GM21576 (cell line): ENCODE measurements around the gene CCNDBP1.
"Not testable (repeated sequence)": the region's sequence is repeated elsewhere in the genome, so short reads cannot be mapped to it uniquely, and the experiment has no call there.

Experiments used
- ATAC-seq: cut with Tn5 transposase; IDR thresholded peaks from one replicate; pipeline ENCODE4 v1.9.1; 2021; ENCODE audit warnings: mild to moderate bottlenecking, moderate library complexity; ENCODE audit not compliant: unreplicated experiment

CCNDBP1 gene

DNA sequence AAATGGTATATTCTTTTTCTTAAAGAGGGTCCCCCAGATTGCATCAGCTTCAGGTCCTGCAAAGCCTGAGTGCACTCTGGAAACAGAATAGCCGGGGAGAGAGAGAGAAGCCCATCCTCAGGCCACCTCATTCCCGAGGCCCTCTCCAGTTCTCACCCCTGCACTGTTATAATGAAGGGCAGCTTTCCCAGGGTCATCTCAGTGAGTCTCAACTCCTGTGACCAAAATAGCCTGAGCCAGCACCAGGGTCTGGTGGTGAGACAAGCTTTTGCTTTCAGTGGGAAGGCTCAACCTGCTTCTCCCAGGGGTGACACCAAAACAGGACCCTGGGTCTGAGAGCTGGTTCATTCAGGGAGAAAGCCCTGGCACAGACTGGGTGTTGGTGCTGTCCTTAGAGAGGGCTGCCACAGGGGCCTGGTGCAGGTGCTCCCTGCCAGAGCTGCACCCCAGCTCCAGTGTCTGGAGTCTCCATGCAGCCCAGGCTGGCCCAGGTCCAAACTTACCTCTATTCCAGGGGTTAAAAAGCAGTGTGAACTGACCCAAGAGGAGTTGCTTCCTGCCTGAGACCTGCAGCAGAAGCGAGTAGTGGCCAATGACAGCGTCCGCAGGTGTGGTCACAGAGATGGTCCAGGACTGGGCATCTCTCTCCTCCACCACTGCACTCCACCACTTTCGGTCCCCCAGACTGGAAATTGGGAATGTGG, 29.5 kb downstream of the CCNDBP1 start:
- no peak for ATAC-seq

DNA sequence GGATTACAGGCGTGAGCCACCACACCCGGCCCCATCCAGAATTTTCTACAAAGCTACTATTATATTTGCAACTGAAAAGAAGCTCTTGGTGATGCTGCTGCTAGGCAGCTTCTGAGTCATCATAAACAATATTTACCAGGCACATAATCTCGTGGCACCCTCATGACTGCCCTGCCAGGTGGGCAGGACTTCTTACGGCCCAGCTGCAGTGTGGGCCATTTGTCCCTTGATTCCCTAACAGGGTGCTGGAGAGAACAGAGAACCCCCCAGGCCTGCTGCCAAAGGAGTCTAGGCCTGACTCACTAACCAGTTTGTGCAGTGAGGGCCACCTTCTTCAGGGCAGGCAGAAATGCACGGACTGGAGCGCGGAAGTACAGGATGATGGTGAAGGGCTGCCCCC, 30.8 kb downstream of the CCNDBP1 start:
- no peak for ATAC-seq

DNA sequence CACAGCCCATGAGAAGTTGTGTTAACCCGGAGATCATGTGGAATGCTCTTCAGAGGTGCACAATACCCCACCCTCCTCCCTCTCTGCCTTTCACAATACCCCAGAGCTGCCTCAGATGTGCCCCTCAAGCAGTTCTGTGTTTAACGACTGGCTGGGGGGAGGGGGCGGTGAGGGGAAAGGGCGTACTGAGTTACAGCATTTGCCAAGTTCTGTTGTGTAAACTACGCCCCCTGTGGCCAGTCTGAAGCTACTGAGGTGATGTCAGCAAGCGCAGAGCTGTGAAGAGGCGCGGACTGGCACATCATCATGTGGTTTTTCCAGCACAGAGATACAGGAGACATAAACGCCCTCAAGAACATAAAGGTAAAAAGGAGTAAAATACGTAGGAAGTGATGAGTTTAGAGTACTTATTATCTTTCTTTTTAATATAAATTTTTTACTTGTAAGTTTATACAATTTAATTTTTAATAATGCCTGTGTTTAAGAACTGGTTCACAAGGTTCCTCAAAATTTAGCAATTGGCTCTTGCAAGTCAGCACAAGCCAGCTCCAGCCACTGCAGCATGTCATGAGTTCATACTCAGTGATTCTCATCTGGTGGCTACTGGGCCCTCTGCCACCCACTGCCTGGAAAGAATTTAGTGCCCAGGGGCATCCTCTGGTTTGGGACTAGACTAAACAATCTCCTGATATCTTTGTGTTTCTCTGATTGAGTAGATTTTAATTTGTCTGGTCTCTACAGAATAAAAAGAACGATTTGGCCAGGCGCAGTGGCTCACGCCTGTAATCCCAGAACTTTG, 33.9 kb downstream of the CCNDBP1 start:
- ATAC-seq: no peak

- ATAC-seq: no peak
Measured at GRCh38 chr15:43219929-43220928, 35.0 kb downstream of the CCNDBP1 start.

GRCh38 chr15:43220991-43221403, 35.8 kb downstream of the CCNDBP1 start, which contains the start of gene EPB42:
TSS of gene EPB42 (minus strand) at chr15:43221018. CDS start at chr15:43220825, 193 bp downstream.
- ATAC-seq: no peak

DNA sequence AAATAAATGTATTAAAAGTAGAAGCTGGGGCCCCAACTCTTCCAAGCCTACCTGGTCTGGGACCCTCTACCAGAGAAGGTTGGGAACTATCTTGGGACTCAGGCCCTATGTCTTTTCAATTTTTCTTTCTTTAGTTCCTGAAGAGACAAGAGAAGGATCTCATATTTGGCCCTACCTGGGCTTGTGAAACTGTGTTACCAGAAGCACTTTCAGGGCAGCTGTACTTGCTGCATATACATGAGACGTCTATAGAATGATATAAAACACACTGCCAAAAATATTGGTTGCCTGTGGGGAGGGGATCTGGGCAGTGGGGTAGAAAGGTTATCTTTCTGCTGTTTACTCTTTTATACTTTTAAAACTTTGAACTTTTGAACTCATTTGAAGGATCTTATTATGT, 36.2 kb downstream of the CCNDBP1 start:
- ATAC-seq: no peak

DNA sequence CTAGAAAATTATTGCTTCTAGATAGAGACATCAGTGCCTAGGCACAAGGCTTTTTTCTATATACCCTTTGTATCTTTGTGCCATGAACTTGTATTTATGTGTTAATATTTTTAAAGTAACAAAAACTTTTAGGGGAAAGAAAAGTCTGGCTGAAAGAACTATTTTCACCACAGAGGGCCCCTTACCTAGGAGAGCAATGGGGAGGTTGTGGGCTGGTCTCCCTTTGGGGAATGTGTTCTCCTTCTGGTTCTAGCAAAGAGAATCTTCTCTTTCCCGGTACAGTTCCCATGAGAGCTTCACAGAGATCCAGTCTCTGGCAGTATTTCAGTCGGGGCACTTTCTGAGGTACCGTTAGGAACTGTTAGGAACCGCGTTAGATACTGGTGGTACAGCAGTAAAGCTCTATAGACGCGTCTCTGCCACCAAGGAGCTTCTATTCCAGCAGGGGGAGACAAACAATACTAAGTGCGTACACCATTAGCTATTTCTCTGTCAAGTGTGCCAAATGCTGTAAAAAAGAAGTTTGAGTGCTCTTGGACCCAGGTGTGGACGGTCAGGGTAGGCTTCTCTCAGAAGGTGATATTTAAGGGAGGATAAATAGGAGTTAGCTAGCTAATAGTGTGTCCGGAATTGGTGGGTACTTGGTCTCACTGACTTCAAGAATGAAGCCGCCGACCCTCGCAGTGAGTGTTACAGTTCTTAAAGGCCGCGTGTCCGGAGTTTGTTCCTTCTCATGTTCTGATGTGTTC, 40.2 kb downstream of the CCNDBP1 start:
- no peak for ATAC-seq

DNA sequence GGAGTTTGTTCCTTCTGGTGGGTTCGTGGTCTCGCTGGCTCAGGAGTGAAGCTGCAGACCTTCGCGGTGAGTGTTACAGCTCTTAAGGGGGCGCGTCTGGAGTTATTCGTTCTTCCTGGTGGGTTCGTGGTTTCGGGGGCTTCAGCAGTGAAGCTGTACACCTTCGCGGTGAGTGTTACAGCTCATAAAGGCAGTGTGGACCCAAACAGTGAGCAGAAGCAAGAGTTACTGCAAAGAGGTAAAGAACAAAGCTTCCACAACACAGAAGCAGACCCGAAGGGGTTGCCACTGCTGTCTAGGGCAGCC, 40.7 kb downstream of the CCNDBP1 start:
- ATAC-seq: not testable (repeated sequence)

GRCh38 chr15:43226436-43227305, 41.5 kb downstream of the CCNDBP1 start:
- ATAC-seq: no peak

- ATAC-seq: no peak
Measured at GRCh38 chr15:43229977-43230376, 44.8 kb downstream of the CCNDBP1 start.

DNA sequence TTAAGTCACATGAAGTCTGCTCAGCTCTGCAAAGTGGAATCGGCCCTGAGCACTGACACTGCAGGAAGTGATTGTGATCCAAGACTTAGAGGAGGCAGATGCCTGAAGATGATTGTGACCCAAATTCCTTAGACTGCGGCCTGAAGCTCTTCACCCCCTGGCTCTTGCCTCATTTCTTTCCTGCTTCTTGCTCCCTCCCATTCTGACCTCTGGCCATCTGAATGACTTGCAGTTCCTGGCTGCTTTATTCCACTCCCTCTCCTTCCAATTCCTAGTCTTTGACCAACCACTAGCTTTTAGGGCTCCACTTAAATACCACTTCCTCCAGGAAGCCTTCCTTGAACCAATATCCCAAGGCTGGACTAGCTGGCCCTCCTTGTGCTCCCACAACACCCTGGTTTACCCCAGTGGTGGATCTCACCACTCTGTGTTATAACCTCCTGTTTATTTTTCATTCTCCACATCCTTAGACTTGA, 45.5 kb downstream of the CCNDBP1 start:
- ATAC-seq: no peak

- ATAC-seq: no peak
Measured at GRCh38 chr15:43232289-43232874, 47.2 kb downstream of the CCNDBP1 start.

GRCh38 chr15:43235536-43235935, 50.3 kb downstream of the CCNDBP1 start:
- no peak for ATAC-seq

GRCh38 chr15:43237842-43238470, 52.8 kb downstream of the CCNDBP1 start:
- no peak for ATAC-seq

DNA sequence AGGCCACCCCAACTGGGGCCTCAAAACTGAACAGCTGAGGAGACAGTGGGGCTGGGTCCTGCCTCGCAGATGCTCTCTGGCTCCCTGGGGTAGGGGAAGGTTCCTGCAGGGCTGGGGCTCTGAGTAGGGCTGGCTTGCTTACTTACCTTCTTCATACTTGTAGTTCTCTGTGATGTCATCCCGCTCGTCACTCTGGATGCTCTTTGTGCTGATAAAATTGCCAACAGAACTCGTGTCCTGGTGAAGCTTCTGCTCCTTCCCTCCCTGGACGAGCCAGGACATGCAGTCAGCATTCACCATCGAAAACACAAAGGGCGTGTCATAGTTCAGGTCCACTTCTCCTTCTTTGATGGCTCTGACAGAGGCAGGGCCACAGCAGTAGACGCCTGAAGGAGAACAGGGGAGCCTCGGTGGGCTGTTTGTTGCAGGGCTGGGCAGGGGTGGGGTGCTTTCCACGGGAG, 53.5 kb downstream of the CCNDBP1 start:
- ATAC-seq: no peak

GRCh38 chr15:43239732-43240491, 54.7 kb downstream of the CCNDBP1 start:
- ATAC-seq: no peak

- ATAC-seq: no peak
Measured at GRCh38 chr15:43241100-43241499, 55.9 kb downstream of the CCNDBP1 start.

GRCh38 chr15:43242616-43243015, 57.4 kb downstream of the CCNDBP1 start:
- ATAC-seq: no peak
